H9 (cell line): Measurements from ENCODE around the gene SLC25A17. TPM values are rescaled to one million over a fixed set of nuclear protein-coding genes. Genes with fewer than 3 reads are reported as not detected.
"Not testable (repeated sequence)": the region's sequence is repeated elsewhere in the genome, so short reads cannot be mapped to it uniquely, and the experiment has no call there.

Experiments used
- DNase-seq: peaks from one replicate; pipeline ENCODE4 v3.0.0-alpha.2; 2017
- H2AFZ ChIP-seq: one replicate; pipeline ENCODE4 v1.6.1; 2013; ENCODE audit warnings: mild to moderate bottlenecking, low read length, control low read depth, moderate library complexity
- H2AK5ac ChIP-seq: 2 replicates; pipeline ENCODE4 v1.6.1; 2013; ENCODE audit warnings: low read length, control low read depth, mixed read lengths; ENCODE audit not compliant: insufficient read length
- H2BK120ac ChIP-seq: one replicate; pipeline ENCODE4 v1.6.1; 2013; ENCODE audit warnings: low read depth, mild to moderate bottlenecking, low read length, control low read depth, inconsistent platforms; ENCODE audit not compliant: poor library complexity, severe bottlenecking
- H2BK12ac ChIP-seq: 2 replicates; pipeline ENCODE4 v1.6.1; 2013; ENCODE audit warnings: low read length, control low read depth, mixed read lengths, low read depth; ENCODE audit not compliant: insufficient read length
- H2BK15ac ChIP-seq: 2 replicates; pipeline ENCODE4 v1.6.1; 2013; ENCODE audit warnings: low read depth, low read length, control low read depth
- H2BK20ac ChIP-seq: one replicate; pipeline ENCODE4 v1.6.1; 2013; ENCODE audit warnings: low read depth, mild to moderate bottlenecking, low read length, control low read depth, inconsistent platforms; ENCODE audit not compliant: poor library complexity, severe bottlenecking
- H2BK5ac ChIP-seq: 2 replicates; pipeline ENCODE4 v1.6.1; 2013; ENCODE audit warnings: low read length, control low read depth, mixed read lengths; ENCODE audit not compliant: insufficient read length
- H3K14ac ChIP-seq: 2 replicates; pipeline ENCODE4 v1.6.1; 2013; ENCODE audit warnings: low read length, control low read depth; ENCODE audit not compliant: insufficient read depth
- H3K18ac ChIP-seq: 2 replicates; pipeline ENCODE4 v1.6.1; 2013; ENCODE audit warnings: low read depth, mild to moderate bottlenecking, mixed read lengths, low read length, control low read depth; ENCODE audit not compliant: insufficient read length
- H3K23ac ChIP-seq: 2 replicates; pipeline ENCODE4 v1.6.1; 2013; ENCODE audit warnings: low read length, control low read depth, mixed read lengths, low read depth; ENCODE audit not compliant: insufficient read length
- H3K23me2 ChIP-seq: 2 replicates; pipeline ENCODE4 v1.6.1; 2013; ENCODE audit warnings: low read depth, mild to moderate bottlenecking, mixed read lengths, low read length, control low read depth; ENCODE audit not compliant: insufficient read length, poor library complexity, severe bottlenecking
- H3K27ac ChIP-seq: 2 replicates; pipeline ENCODE4 v1.5.1; 2013; ENCODE audit warnings: low read length, control low read depth, mixed read lengths, low read depth; ENCODE audit not compliant: insufficient read length
- H3K27me3 ChIP-seq: 2 replicates; pipeline ENCODE4 v1.6.1; 2013; ENCODE audit warnings: low read length, control low read depth, inconsistent platforms; ENCODE audit not compliant: insufficient read depth
- H3K4ac ChIP-seq: 2 replicates; pipeline ENCODE4 v1.6.1; 2013; ENCODE audit warnings: low read depth, mild to moderate bottlenecking, control low read depth, inconsistent platforms, low read length, moderate library complexity
- H3K4me1 ChIP-seq: 2 replicates; pipeline ENCODE4 v1.6.1; 2013; ENCODE audit warnings: low read length, control low read depth, inconsistent platforms; ENCODE audit not compliant: insufficient read depth
- H3K4me2 ChIP-seq: 2 replicates; pipeline ENCODE4 v1.6.1; 2013; ENCODE audit warnings: low read length, control low read depth, mixed read lengths; ENCODE audit not compliant: insufficient read length, insufficient read depth
- H3K56ac ChIP-seq: 2 replicates; pipeline ENCODE4 v1.6.1; 2013; ENCODE audit warnings: low read depth, mild to moderate bottlenecking, mixed read lengths, low read length, control low read depth; ENCODE audit not compliant: insufficient read length
- H3K79me1 ChIP-seq: 2 replicates; pipeline ENCODE4 v1.6.1; 2013; ENCODE audit warnings: low read depth, mild to moderate bottlenecking, moderate library complexity, low read length, control low read depth, inconsistent platforms; ENCODE audit not compliant: insufficient read depth, poor library complexity, severe bottlenecking
- H3K79me2 ChIP-seq: 2 replicates; pipeline ENCODE4 v1.6.1; 2013; ENCODE audit warnings: low read length, control low read depth, inconsistent platforms; ENCODE audit not compliant: insufficient read depth
- H3K9ac ChIP-seq: 2 replicates; pipeline ENCODE4 v1.6.1; 2013; ENCODE audit warnings: low read length, control low read depth, mixed read lengths; ENCODE audit not compliant: insufficient read length; ENCODE audit errors: extremely low read depth
- H3K9me3 ChIP-seq: one replicate; pipeline ENCODE4 v1.6.1; 2013; ENCODE audit warnings: low read depth, low read length, inconsistent platforms; ENCODE audit not compliant: control insufficient read depth
- H3T11ph ChIP-seq: one replicate; pipeline ENCODE4 v1.6.1; 2013; ENCODE audit warnings: mild to moderate bottlenecking, low read length, control low read depth, inconsistent platforms
- H4K20me1 ChIP-seq: one replicate; pipeline ENCODE4 v1.6.1; 2013; ENCODE audit not compliant: control insufficient read depth, insufficient read length, insufficient read depth
- H4K5ac ChIP-seq: 2 replicates; pipeline ENCODE4 v1.6.1; 2013; ENCODE audit warnings: low read depth, mild to moderate bottlenecking, mixed read lengths, low read length, control low read depth; ENCODE audit not compliant: insufficient read length
- H4K8ac ChIP-seq: replicated peaks from 2 replicates; pipeline ENCODE4 v1.6.1; 2013; ENCODE audit warnings: low read length, control low read depth, mixed read lengths, low read depth; ENCODE audit not compliant: insufficient read length
- H4K91ac ChIP-seq: 2 replicates; pipeline ENCODE4 v1.6.1; 2013; ENCODE audit warnings: low read depth, mild to moderate bottlenecking, moderate library complexity, mixed read lengths, low read length, control low read depth; ENCODE audit not compliant: insufficient read length
- H3K27ac Mint-ChIP-seq, 3 experiments: 2 replicates in 2 of 3; 3 replicates in 1 of 3; pipeline ENCODE4 v1.8.0; 2020 to 2021; ENCODE audit warnings: mixed read lengths in 3 of 3, mild to moderate bottlenecking in 1 of 3, moderate library complexity in 1 of 3
- H3K27me3 Mint-ChIP-seq: 2 replicates; pipeline ENCODE4 v1.8.0; 2021; ENCODE audit warnings: low read depth, mild to moderate bottlenecking, moderate library complexity, mixed read lengths
- H3K36me3 Mint-ChIP-seq, 3 experiments: 2 replicates in 2 of 3; 3 replicates in 1 of 3; pipeline ENCODE4 v1.8.0; 2020 to 2021; ENCODE audit warnings: low read depth in 3 of 3, mixed read lengths in 3 of 3; ENCODE audit not compliant: insufficient read depth in 1 of 3
- H3K4me1 Mint-ChIP-seq, 2 experiments: 2 replicates each; pipeline ENCODE4 v1.8.0; 2020; ENCODE audit warnings: mixed read lengths in 2 of 2
- H3K4me3 Mint-ChIP-seq, 2 experiments: 2 replicates in 1 of 2; 3 replicates in 1 of 2; pipeline ENCODE4 v1.8.0; 2020 to 2021; ENCODE audit warnings: mild to moderate bottlenecking in 2 of 2, mixed read lengths in 2 of 2, moderate library complexity in 1 of 2
- H3K9me3 Mint-ChIP-seq, 2 experiments: 2 replicates in 1 of 2; 3 replicates in 1 of 2; pipeline ENCODE4 v1.8.0; 2020; ENCODE audit warnings: mild to moderate bottlenecking in 2 of 2, mixed read lengths in 2 of 2, moderate library complexity in 1 of 2
- CTCF ChIP-seq: fragments of 200-600 bp; sonication (generic); conservative IDR thresholded peaks from 3 replicates; pipeline ENCODE4 v1.8.0; 2021; ENCODE audit warnings: antibody characterized with exemption, mild to moderate bottlenecking
- WGBS: extraction: QIAGEN DNeasy Blood & Tissue Kit; methylation state at CpG from one replicate; pipeline ENCODE4 v1.1.7; 2013; ENCODE audit warnings: missing lambda C conversion rate, low lambda C conversion rate, mixed read lengths; ENCODE audit not compliant: insufficient read length; ENCODE audit errors: extremely low coverage; 5-methylcytosine and 5-hydroxymethylcytosine counted together
- total RNA-seq: library from RNA; stranded (reverse); gene quantifications from 2 replicates; pipeline ENCODE4 v1.2.1, GENCODE V29; 2021

SLC25A17 gene
- total RNA-seq, 1 experiment from 2014 or later, result 26.5 TPM

GRCh38 chr22:40720538-40721256 lies 98.4 kb downstream of the SLC25A17 start:
- Mint-ChIP-seq H3K27me3 (no peaks in the 10 kb centered on the region; the same call in 1 of the 2 replicates), H3K36me3 (no peaks in the 10 kb centered on the region; a peak in 1 of 7 replicates), H3K9me3 (no peaks in the 10 kb centered on the region), H3K27ac (peak overlapping the region; percentile 24 to 83 (median 40); a peak in 3 of 7 replicates), H3K4me1 (peaks cover 33 to 34% of the 10 kb centered on the region in 2 experiments), H3K4me3 (no peak overlapping the region; a peak in 1 of 5 replicates)
- H3K27ac ChIP-seq, result no peak overlapping the region
- H3K9me3 ChIP-seq, result no peaks in the 10 kb centered on the region
- no peaks in the 10 kb centered on the region for H3K79me2 ChIP-seq
- H2BK5ac ChIP-seq, result no peak overlapping the region
- H4K91ac ChIP-seq, result no peak overlapping the region
- no peak overlapping the region for H4K5ac ChIP-seq
- H2AFZ ChIP-seq, result no peak overlapping the region
- no peak overlapping the region for H3K56ac ChIP-seq
- no peaks in the 10 kb centered on the region for H4K20me1 ChIP-seq
- H2AK5ac ChIP-seq, result no peak overlapping the region
- no peak overlapping the region for H3K4me2 ChIP-seq
- no peak overlapping the region for H2BK15ac ChIP-seq
- no peak overlapping the region for H3K4ac ChIP-seq
- H3K14ac ChIP-seq, result no peak overlapping the region
- no peak overlapping the region for H3K23ac ChIP-seq
- no peak overlapping the region for H3K9ac ChIP-seq
- H3T11ph ChIP-seq, result no peak overlapping the region
- H4K8ac ChIP-seq, result no peak overlapping the region
- no peak overlapping the region for H2BK20ac ChIP-seq
- no peaks in the 10 kb centered on the region for H3K79me1 ChIP-seq
- H2BK120ac ChIP-seq, result no peak overlapping the region
- no peak overlapping the region for H2BK12ac ChIP-seq
- H3K18ac ChIP-seq, result no peak overlapping the region
- no peaks in the 10 kb centered on the region for H3K27me3 ChIP-seq
- WGBS, result no CpG with 5 or more reads among the region's 11 CpGs
- H3K23me2 ChIP-seq, result no peaks in the 10 kb centered on the region
- TF ChIP-seq CTCF, result no peak
- H3K4me1 ChIP-seq, result peaks cover 4% of the 10 kb centered on the region; the same call in 1 of the 2 replicates
- no peak for DNase-seq

GRCh38 chr22:40720156-40720537 lies 99.0 kb downstream of the SLC25A17 start:
- not testable (repeated sequence) for H3K36me3 Mint-ChIP-seq, H3K14ac ChIP-seq, H3K79me1 ChIP-seq, H3K18ac ChIP-seq, H2AFZ ChIP-seq, H3K9me3 Mint-ChIP-seq, H2BK12ac ChIP-seq, H2BK20ac ChIP-seq, H3K9ac ChIP-seq, H3K27ac ChIP-seq, H2AK5ac ChIP-seq, H4K20me1 ChIP-seq, H3K27me3 Mint-ChIP-seq, H3K4me3 Mint-ChIP-seq, DNase-seq, H3T11ph ChIP-seq, H3K79me2 ChIP-seq, H4K5ac ChIP-seq, H3K4me1 ChIP-seq, H3K4ac ChIP-seq, H4K91ac ChIP-seq, H2BK5ac ChIP-seq, H3K27me3 ChIP-seq, H4K8ac ChIP-seq, H2BK15ac ChIP-seq, H3K23me2 ChIP-seq, H3K56ac ChIP-seq, H2BK120ac ChIP-seq, H3K23ac ChIP-seq, H3K4me2 ChIP-seq, H3K9me3 ChIP-seq
- Mint-ChIP-seq H3K4me1 (peaks cover 32 to 34% of the 10 kb centered on the region in 2 experiments), H3K27ac (peak overlapping the region in 2 of 3 experiments; percentile 55 to 72; a peak in 4 of 7 replicates)
- WGBS, result no CpG with 5 or more reads among the region's 6 CpGs
